Measurements from ENCODE around the gene SLC16A10. TPM values are rescaled to one million over a fixed set of nuclear protein-coding genes. Genes with fewer than 3 reads are reported as not detected.

The SLC16A10 gene
- total RNA-seq, 1 experiment from 2014 or later, result 0.05 TPM

DNA sequence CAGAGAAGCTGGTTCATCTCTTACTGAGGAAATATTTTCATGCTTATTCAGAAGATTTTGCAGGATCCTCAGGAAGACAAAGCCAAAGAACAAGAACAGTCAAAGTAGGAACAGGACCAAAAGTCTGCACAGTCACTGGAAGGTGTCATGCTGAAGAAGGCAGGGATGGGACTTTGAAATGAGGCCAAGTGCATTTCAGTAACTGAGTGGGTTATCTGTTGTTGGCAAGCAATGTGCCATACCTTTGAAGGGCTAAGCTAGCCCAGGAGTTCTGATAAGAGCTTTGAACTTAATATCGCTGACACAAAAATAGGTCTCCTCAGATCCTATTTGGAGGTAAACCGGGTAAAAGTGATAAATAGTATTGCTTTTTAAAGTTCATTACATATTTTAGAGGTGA lies 31.5 kb downstream of the SLC16A10 start:
- TF ChIP-seq CTCF (IDR thresholded peaks at IDR 0.05; ENCODE audit: unreplicated experiment), result no peak
- Mint-ChIP-seq H3K4me1 (ENCODE audit: insufficient read depth, unreplicated experiment) (peaks cover 4% of the 10 kb centered on the region), H3K9me3 (ENCODE audit: unreplicated experiment) (no peaks in the 10 kb centered on the region), H3K4me3 (ENCODE audit: unreplicated experiment) (no peak overlapping the region), H3K27me3 (ENCODE audit: insufficient read depth, unreplicated experiment) (no peaks in the 10 kb centered on the region), H3K36me3 (ENCODE audit: insufficient read depth, unreplicated experiment) (no peaks in the 10 kb centered on the region), H3K27ac (ENCODE audit: low read depth, unreplicated experiment) (no peak overlapping the region)
- no peak for DNase-seq (ENCODE audit: unreplicated experiment)
- CTCF ChIA-PET, result interaction anchor here (0.6 to 1.3 kb wide), 3 partner anchors 19 to 79 kb away, joined by 3 read pairs; no protein-coding TSS in a partner anchor
- POLR2A ChIA-PET, result no interaction called here
- intact Hi-C loops (cut with micrococcal nuclease), result no loop called here
- no TSS peak for BruUV-seq (replicated peaks)

DNA sequence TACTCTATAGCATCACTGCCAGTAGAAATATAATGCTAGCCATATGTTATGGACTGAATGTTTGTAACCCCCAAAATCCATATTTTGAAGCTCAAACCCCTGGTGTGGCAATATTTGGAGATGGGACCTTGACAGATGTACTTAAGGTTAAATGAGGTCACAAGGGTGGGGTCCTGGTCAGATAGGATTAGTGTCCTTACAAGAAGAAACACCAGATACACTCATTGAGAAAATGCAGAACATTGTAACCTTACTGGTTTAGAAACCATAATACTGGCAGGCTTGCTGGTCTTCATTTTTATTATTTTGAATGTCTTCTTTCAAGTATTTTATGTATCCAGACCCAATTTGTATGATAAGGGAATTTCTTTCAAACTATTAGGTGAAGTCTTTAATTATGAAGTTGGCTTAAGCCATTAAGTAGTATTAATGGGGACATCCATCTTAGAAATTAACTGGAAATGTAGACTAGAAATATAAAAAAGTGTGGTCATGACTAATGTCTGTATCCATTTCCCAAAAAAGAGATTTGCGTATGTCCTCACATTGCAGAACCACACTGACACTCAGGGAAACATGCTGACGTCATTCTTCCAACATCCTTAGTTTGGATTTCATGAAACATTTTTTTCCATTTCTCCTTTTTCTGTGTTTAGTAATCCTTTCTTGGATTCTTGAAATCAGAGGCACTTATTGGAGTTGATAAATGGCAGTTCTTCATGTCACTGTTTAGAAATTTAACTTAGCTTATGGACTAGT lies 32.4 kb downstream of the SLC16A10 start:
- no peak for DNase-seq (ENCODE audit: unreplicated experiment)
- no peak overlapping the region for H3K27ac Mint-ChIP-seq (ENCODE audit: low read depth, unreplicated experiment)
- H3K4me3 Mint-ChIP-seq (ENCODE audit: unreplicated experiment), result no peak overlapping the region
- no peaks in the 10 kb centered on the region for H3K27me3 Mint-ChIP-seq (ENCODE audit: insufficient read depth, unreplicated experiment)
- no peaks in the 10 kb centered on the region for H3K36me3 Mint-ChIP-seq (ENCODE audit: insufficient read depth, unreplicated experiment)
- no TSS peak for BruUV-seq (replicated peaks)
- no peaks in the 10 kb centered on the region for H3K4me1 Mint-ChIP-seq (ENCODE audit: insufficient read depth, unreplicated experiment)
- intact Hi-C loops (cut with micrococcal nuclease), result no loop called here
- no peak for TF ChIP-seq CTCF (IDR thresholded peaks at IDR 0.05; ENCODE audit: unreplicated experiment)
- CTCF ChIA-PET, result no interaction called here
- POLR2A ChIA-PET, result no interaction called here
- H3K9me3 Mint-ChIP-seq (ENCODE audit: unreplicated experiment), result no peaks in the 10 kb centered on the region

DNA sequence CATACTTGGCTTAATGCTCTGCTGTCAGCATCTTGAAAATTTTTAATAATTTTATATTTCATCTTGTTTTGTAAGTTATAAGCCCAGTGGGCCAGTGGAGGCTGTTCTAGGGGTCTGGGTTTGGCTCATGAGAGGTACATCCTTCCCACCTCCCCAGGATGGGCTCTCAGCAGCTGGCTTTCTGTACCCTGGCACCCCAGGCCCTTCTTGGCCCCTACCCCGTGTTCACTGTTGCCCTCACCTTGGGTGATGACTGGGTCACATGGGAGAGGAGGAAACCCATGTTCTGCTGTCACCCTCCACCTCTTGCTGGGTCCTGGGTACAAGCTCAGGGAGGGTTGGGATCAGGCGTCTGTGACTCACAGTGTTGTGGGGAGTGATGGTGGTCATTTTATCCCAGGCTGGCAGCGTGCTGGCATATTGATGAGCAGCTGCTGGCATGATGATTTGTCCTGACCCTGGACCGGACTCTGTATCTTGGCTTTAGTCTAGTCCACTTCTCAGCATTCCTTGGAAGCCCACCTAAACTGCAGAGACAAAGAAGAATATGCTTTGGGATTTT lies 34.6 kb downstream of the SLC16A10 start:
- H3K36me3 Mint-ChIP-seq (ENCODE audit: insufficient read depth, unreplicated experiment), result no peaks in the 10 kb centered on the region
- intact Hi-C loops (cut with micrococcal nuclease), result no loop called here
- no peak overlapping the region for H3K4me3 Mint-ChIP-seq (ENCODE audit: unreplicated experiment)
- ChIA-PET CTCF (no interaction called here), POLR2A (no interaction called here)
- no peaks in the 10 kb centered on the region for H3K9me3 Mint-ChIP-seq (ENCODE audit: unreplicated experiment)
- DNase-seq (ENCODE audit: unreplicated experiment), result no peak
- TF ChIP-seq CTCF (IDR thresholded peaks at IDR 0.05; ENCODE audit: unreplicated experiment), result no peak
- H3K4me1 Mint-ChIP-seq (ENCODE audit: insufficient read depth, unreplicated experiment), result no peaks in the 10 kb centered on the region
- H3K27ac Mint-ChIP-seq (ENCODE audit: low read depth, unreplicated experiment), result no peak overlapping the region
- H3K27me3 Mint-ChIP-seq (ENCODE audit: insufficient read depth, unreplicated experiment), result no peaks in the 10 kb centered on the region
- BruUV-seq (replicated peaks), result no TSS peak

DNA sequence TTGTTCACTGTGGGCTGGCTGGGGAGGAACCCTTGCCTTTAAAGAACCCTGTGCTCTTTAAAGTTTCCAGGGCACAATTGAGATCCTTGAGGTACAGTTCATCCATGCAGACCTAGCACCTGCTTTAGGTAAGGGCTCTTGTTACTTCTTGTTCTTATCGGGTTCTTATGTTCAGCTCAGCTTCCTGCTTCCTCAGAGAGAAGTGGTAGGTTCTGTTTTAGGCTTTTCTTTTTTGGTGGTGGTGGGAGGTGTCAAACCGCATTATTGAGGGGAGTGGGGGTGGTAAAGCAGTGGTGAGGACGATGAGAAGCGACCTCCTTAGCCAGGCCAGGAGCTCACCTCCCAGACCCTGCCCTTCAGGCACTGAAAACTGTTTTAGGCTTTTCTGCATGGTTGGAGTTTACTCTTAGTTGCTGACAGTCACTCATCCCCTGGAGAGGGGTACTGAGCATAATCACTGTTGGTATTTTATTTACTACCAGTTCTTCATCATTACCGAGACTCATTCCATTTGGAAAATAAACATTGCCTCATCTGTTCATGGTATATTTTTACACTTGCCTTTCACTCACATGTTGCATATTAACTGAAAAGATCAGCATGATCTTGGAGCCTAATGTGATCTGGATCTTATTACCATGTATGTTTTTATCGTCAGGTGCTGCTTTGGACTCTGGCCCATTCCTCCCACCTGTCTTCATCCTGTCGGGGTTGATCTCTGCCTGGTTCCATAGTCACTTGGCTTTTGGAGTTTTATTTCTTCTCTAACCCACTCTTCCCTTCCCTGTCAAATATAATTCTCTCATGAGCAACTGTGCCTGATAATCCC lies 35.4 kb downstream of the SLC16A10 start:
- intact Hi-C loops (cut with micrococcal nuclease), result no loop called here
- no TSS peak for BruUV-seq (replicated peaks)
- TF ChIP-seq CTCF (IDR thresholded peaks at IDR 0.05; ENCODE audit: unreplicated experiment), result no peak
- H3K4me3 Mint-ChIP-seq (ENCODE audit: unreplicated experiment), result no peak overlapping the region
- CTCF ChIA-PET, result no interaction called here
- POLR2A ChIA-PET, result no interaction called here
- H3K9me3 Mint-ChIP-seq (ENCODE audit: unreplicated experiment), result no peaks in the 10 kb centered on the region
- H3K27me3 Mint-ChIP-seq (ENCODE audit: insufficient read depth, unreplicated experiment), result no peaks in the 10 kb centered on the region
- no peaks in the 10 kb centered on the region for H3K4me1 Mint-ChIP-seq (ENCODE audit: insufficient read depth, unreplicated experiment)
- DNase-seq (ENCODE audit: unreplicated experiment), result no peak
- no peak overlapping the region for H3K27ac Mint-ChIP-seq (ENCODE audit: low read depth, unreplicated experiment)
- H3K36me3 Mint-ChIP-seq (ENCODE audit: insufficient read depth, unreplicated experiment), result no peaks in the 10 kb centered on the region
